GM21515 (cell line): ENCODE results near the gene LRRC8B.
"Not testable (repeated sequence)": the region's sequence is repeated elsewhere in the genome, so short reads cannot be mapped to it uniquely, and the experiment has no call there.

Source experiments
- ATAC-seq: cut with Tn5 transposase; IDR thresholded peaks from one replicate; pipeline ENCODE4 v1.9.1; 2021; ENCODE audit not compliant: unreplicated experiment

The LRRC8B gene

GRCh38 chr1:89523572-89524368 is 859 bp upstream of the LRRC8B start:
- ATAC-seq = peak; percentile 32

GRCh38 chr1:89525169-89525855 is 683 bp downstream of the LRRC8B start:
- ATAC-seq = peak; percentile 13

- ATAC-seq = no peak
These were observed 2.6 kb downstream of the LRRC8B start for GRCh38 chr1:89527256-89527655.

- no peak for ATAC-seq
These were observed 3.2 kb downstream of the LRRC8B start for GRCh38 chr1:89527750-89528381.

GRCh38 chr1:89528382-89528780 is 3.8 kb downstream of the LRRC8B start:
- no peak for ATAC-seq

GRCh38 chr1:89529196-89529595 is 4.6 kb downstream of the LRRC8B start:
- no peak for ATAC-seq

GRCh38 chr1:89530444-89531089 is 5.9 kb downstream of the LRRC8B start:
- ATAC-seq = no peak

GRCh38 chr1:89531480-89532139 is 7.0 kb downstream of the LRRC8B start:
- no peak for ATAC-seq

- no peak for ATAC-seq
These were observed 7.6 kb downstream of the LRRC8B start for GRCh38 chr1:89532228-89532627.

GRCh38 chr1:89532866-89533265 is 8.2 kb downstream of the LRRC8B start:
- ATAC-seq = no peak

GRCh38 chr1:89535537-89535936 is 10.9 kb downstream of the LRRC8B start:
- no peak for ATAC-seq

- ATAC-seq = no peak
These were observed 12.1 kb downstream of the LRRC8B start for GRCh38 chr1:89536555-89537341.

GRCh38 chr1:89538361-89538760 is 13.7 kb downstream of the LRRC8B start:
- ATAC-seq = no peak

- no peak for ATAC-seq
These were observed 14.5 kb downstream of the LRRC8B start for GRCh38 chr1:89539128-89539527.

GRCh38 chr1:89540406-89540970 is 15.9 kb downstream of the LRRC8B start:
- ATAC-seq = no peak

- ATAC-seq = no peak
These were observed 17.7 kb downstream of the LRRC8B start for GRCh38 chr1:89542345-89542744.

GRCh38 chr1:89543632-89544031 is 19.0 kb downstream of the LRRC8B start:
- ATAC-seq = not testable (repeated sequence)

- no peak for ATAC-seq
These were observed 20.8 kb downstream of the LRRC8B start for GRCh38 chr1:89545264-89546038.
